Heart left ventricle (tissue), 16 donors: ENCODE data around the gene HYLS1. TPM values are rescaled to one million over a fixed set of nuclear protein-coding genes. Genes with fewer than 3 reads are reported as not detected.

Experiments used
- ATAC-seq, 4 donors: fragments of 200-7000 bp; cut with Tn5 transposase; one replicate each; pipeline ENCODE4 v1.9.1; 2020 to 2022; ENCODE audit warnings: moderate library complexity in 4 of 4, mild to moderate bottlenecking in 3 of 4, moderate number of reproducible peaks in 1 of 4
- DNase-seq, 5 donors: peaks; one replicate each; pipeline ENCODE4 v3.0.0-alpha.2; 2020
- H3K27ac ChIP-seq, 12 donors: fragments of 200-600 bp; sonication (generic) in 4 of 12; one replicate each; pipeline versions ENCODE4 v1.5.0 to v1.8.0; 2016 to 2022; ENCODE audit warnings: mild to moderate bottlenecking in 2 of 12
- H3K27me3 ChIP-seq, 9 donors: fragments of 200-600 bp; sonication (generic) in 2 of 9; one replicate each; pipeline versions ENCODE4 v1.5.1 to v1.8.0; 2016 to 2022; ENCODE audit warnings: mild to moderate bottlenecking in 3 of 9
- H3K36me3 ChIP-seq, 9 donors: fragments of 200-600 bp; sonication (generic) in 2 of 9; one replicate each; pipeline versions ENCODE4 v1.5.0 to v1.8.0; 2018 to 2022; ENCODE audit warnings: mild to moderate bottlenecking in 2 of 9
- H3K4me1 ChIP-seq, 12 donors: fragments of 200-600 bp; sonication (generic) in 4 of 12; one replicate each; pipeline versions ENCODE4 v1.5.0 to v1.8.0; 2016 to 2022; ENCODE audit warnings: mild to moderate bottlenecking in 3 of 12
- H3K4me3 ChIP-seq, 12 donors: fragments of 200-600 bp; sonication (generic) in 4 of 12; one replicate each; pipeline versions ENCODE4 v1.5.0 to v1.8.0; 2017 to 2022; ENCODE audit warnings: mild to moderate bottlenecking in 9 of 12, moderate library complexity in 4 of 12
- H3K9me3 ChIP-seq, 12 donors: fragments of 200-600 bp; sonication (generic) in 4 of 12; one replicate each; pipeline versions ENCODE4 v1.5.0 to v1.8.0; 2016 to 2022; ENCODE audit warnings: mild to moderate bottlenecking in 1 of 12
- CTCF ChIP-seq, 12 donors: fragments of 200-600 bp; sonication (generic) in 4 of 12; IDR thresholded peaks; one replicate each; pipeline versions ENCODE4 v1.5.0 to v1.8.0; 2018 to 2022; ENCODE audit warnings: antibody characterized with exemption in 12 of 12, mild to moderate bottlenecking in 5 of 12
- POLR2A ChIP-seq, 2 donors: fragments of 450-650 bp; IDR thresholded peaks; one replicate each; pipeline ENCODE4 v1.6.1; 2017; ENCODE audit warnings: antibody characterized with exemption in 2 of 2, mild to moderate bottlenecking in 2 of 2, moderate library complexity in 2 of 2
- WGBS, 4 donors: extraction: QIAGEN DNeasy Blood & Tissue Kit in 2 of 4; methylation state at CpG; one replicate each; pipeline versions ENCODE4 v1.1.5 to v1.1.7; 2013 to 2018; 5-methylcytosine and 5-hydroxymethylcytosine counted together
- intact Hi-C, 10 donors: fragments of 100-400 bp; cut with DNase I; formaldehyde crosslinking; loops; one replicate each; pipeline versions ENCODE4 v1.11.1 to v1.14.2; 2022
- polyA plus RNA-seq, 2 donors: library from polyadenylated mRNA; stranded (reverse); fragments of 200-250 nt; gene quantifications; one replicate each; pipeline ENCODE4 v1.2.3, GENCODE V29; 2013
- total RNA-seq, 9 donors: library from RNA; depleted of rRNA in 2 of 9; stranded (reverse); fragments of >200 nt in 2 of 9; fragmentation: NEBNext Ultra II Directional in 3 of 9; extraction: Animal tissue kit (Norgen Biotek cat#: 25700) in 3 of 9; gene quantifications; one replicate each; pipeline versions ENCODE4 v1.1.0 to v1.2.4, GENCODE V29; 2016 to 2023
- donor health status: ischemic (EF 13 %, LVEDD 7.1; RV severe dilation, severe dysfunction).
- donor health status: healthy with polysubstance abuse.
- donor health status: DM: no; HTN: yes; CAD: no.
- donor health status: DM: no; HTN: no; CAD: no.
- donor health status: ischemic (EF 25% LVEDD 6.9; RV normal size, moderate dysfunction).
- donor health status: ischemic (EF 25% LVEDD 5.7; RV mildly dilated, moderate dysfunction).
- donor health status: healthy.
- donor health status: DM: yes; HTN: yes; CAD: no.
- donor health status: ischemic (EF 35%, LVEDD 5.7; RV mildly dilated, moderate dysfunction).
- donor health status: nonischemic (EF 11% LVEDD 7.7; RV severe dilation, severe dysfunction).
- donor health status: DM: yes; HTN: yes; CAD: no.
- donor health status: PGD.
- donor health status: ischemic (EF 29% LVEDD 5.4; RV normal size, mild dysfunction).
- donor health status: nonischemic (EF 23%, LVEDD 6.1; RV moderate dilation, normal function).

The HYLS1 gene
- total and polyA plus RNA-seq, 11 donors: 3.0 to 6.9 (median 4.3) TPM

DNA sequence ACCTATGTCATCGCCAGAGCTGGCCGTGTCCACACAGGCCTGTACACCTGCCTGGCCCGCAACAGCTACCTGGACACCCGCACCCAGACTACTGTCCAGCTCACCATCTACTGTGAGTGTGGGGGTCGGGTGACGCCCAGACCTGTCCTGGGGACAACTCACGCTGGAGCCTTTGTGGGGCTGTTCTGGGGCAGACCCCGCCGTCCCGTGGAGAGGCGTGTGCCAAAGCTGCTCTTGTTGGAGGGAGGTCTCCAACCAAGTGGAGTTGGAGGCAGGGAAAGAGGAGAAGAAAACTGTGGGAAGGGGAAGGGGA is 62.7 kb downstream of the HYLS1 start:
- no peak overlapping the region for H3K4me3 ChIP-seq
- no peak for DNase-seq
- WGBS, 4 donors: 86 to 98% (median 94%) methylated on average over 9 to 11 of the region's 11 CpGs
- H3K27me3 ChIP-seq: peaks cover 0 to 7% (median 0%) of the 10 kb centered on the region in 9 donors
- intact Hi-C loops: loop anchor here in 1 of 10 donors (10.0 kb wide), 1 partner anchor 115 kb away; the partner anchor contains the start of gene CDON
- H3K27ac ChIP-seq: peak overlapping the region in 1 of 12 donors; percentile 63
- H3K36me3 ChIP-seq: no peaks in the 10 kb centered on the region
- H3K4me1 ChIP-seq: peaks cover 3 to 27% (median 16%) of the 10 kb centered on the region in 12 donors
- ATAC-seq: no peak
- H3K9me3 ChIP-seq: no peaks in the 10 kb centered on the region
- TF ChIP-seq CTCF (IDR thresholded peaks at IDR 0.05) (no peak), POLR2A (IDR thresholded peaks at IDR 0.05) (no peak)

Other genes starting within 250 kb of the HYLS1 start
- not detected for gene ACRV1, start 206.8 kb upstream of the HYLS1 start, total RNA-seq
- not detected for gene ACRV1, start 206.8 kb upstream of the HYLS1 start, polyA plus RNA-seq
- gene PATE1, start 141.4 kb upstream of the HYLS1 start, total RNA-seq: not detected
- not detected for gene PATE1, start 141.4 kb upstream of the HYLS1 start, polyA plus RNA-seq
- not detected for gene PATE2, start 108.8 kb upstream of the HYLS1 start, total RNA-seq
- not detected for gene PATE2, start 108.8 kb upstream of the HYLS1 start, polyA plus RNA-seq
- not detected for gene PATE3, start 99.5 kb upstream of the HYLS1 start, total RNA-seq
- not detected for gene PATE3, start 99.5 kb upstream of the HYLS1 start, polyA plus RNA-seq
- gene PATE4, start 54.4 kb upstream of the HYLS1 start, total RNA-seq: not detected
- not detected for gene PATE4, start 54.4 kb upstream of the HYLS1 start, polyA plus RNA-seq
- 1 to 10 TPM; 5.4 to 9.4 (median 8.3) TPM for gene PUS3, start 15.5 kb downstream of the HYLS1 start, total RNA-seq
- 10 to 100 TPM in 1 of 2 donors, 1 to 10 TPM in 1; 6.6 to 11.0 TPM for gene PUS3, start 15.5 kb downstream of the HYLS1 start, polyA plus RNA-seq
- not detected for gene DDX25, start 16.8 kb downstream of the HYLS1 start, total RNA-seq
- not detected for gene DDX25, start 16.8 kb downstream of the HYLS1 start, polyA plus RNA-seq
- gene VSIG10L2, start 58.4 kb downstream of the HYLS1 start, total RNA-seq: under 1 TPM in 1 of 9 donors, not detected in 8; 0.21 TPM
- under 1 TPM; 0.04 to 0.12 TPM for gene VSIG10L2, start 58.4 kb downstream of the HYLS1 start, polyA plus RNA-seq
- 10 to 100 TPM in 2 of 9 donors, 1 to 10 TPM in 7; 5.0 to 51.5 (median 7.4) TPM for gene CDON, start 175.2 kb downstream of the HYLS1 start, total RNA-seq
- 1 to 10 TPM; 1.2 to 2.1 TPM for gene CDON, start 175.2 kb downstream of the HYLS1 start, polyA plus RNA-seq